SK-N-SH treated with all-trans-retinoic acid at 6 μM for 48 hours (cell line): ENCODE data around the gene APPL1.

Experiments used
- ATAC-seq: fragments of 200-7000 bp; cut with Tn5 transposase; 3 replicates; pipeline ENCODE4 v1.9.1; 2020; ENCODE audit warnings: mild to moderate bottlenecking, moderate library complexity
- BACH2 ChIP-seq: fragments of 250-450 bp; sonication (Bioruptor Pico); IDR thresholded peaks from 2 replicates; pipeline ENCODE4 v1.9.0; 2021; ENCODE audit warnings: mild to moderate bottlenecking, borderline replicate concordance
- CREB5 ChIP-seq: fragments of 250-450 bp; sonication (Bioruptor Pico); IDR thresholded peaks from 2 replicates; pipeline ENCODE4 v1.5.1; 2020; ENCODE audit warnings: low read depth, mild to moderate bottlenecking, moderate library complexity
- CSDC2 ChIP-seq: fragments of 250-450 bp; sonication (Bioruptor Pico); IDR thresholded peaks from 2 replicates; pipeline ENCODE4 v1.5.0; 2020; ENCODE audit warnings: mild to moderate bottlenecking, moderate library complexity
- CSRNP3 ChIP-seq: fragments of 250-450 bp; sonication (Bioruptor Pico); IDR thresholded peaks from 2 replicates; pipeline ENCODE4 v1.5.1; 2021; ENCODE audit warnings: mild to moderate bottlenecking, moderate library complexity
- ESRRG ChIP-seq: fragments of 250-450 bp; sonication (Bioruptor Pico); IDR thresholded peaks from 2 replicates; pipeline ENCODE4 v1.6.1; 2021; ENCODE audit warnings: mild to moderate bottlenecking
- ISL1 ChIP-seq: fragments of 250-450 bp; sonication (Bioruptor Pico); IDR thresholded peaks from 2 replicates; pipeline ENCODE4 v2.1.2; 2022; ENCODE audit warnings: mild to moderate bottlenecking, moderate library complexity
- PATZ1 ChIP-seq: fragments of 250-450 bp; sonication (Bioruptor Pico); IDR thresholded peaks from 2 replicates; pipeline ENCODE4 v1.8.0; 2020; ENCODE audit warnings: mild to moderate bottlenecking, moderate library complexity, borderline replicate concordance
- PPARA ChIP-seq: fragments of 250-450 bp; sonication (Bioruptor Pico); IDR thresholded peaks from 2 replicates; pipeline ENCODE4 v1.5.0; 2020; ENCODE audit warnings: mild to moderate bottlenecking, borderline replicate concordance
- RARB ChIP-seq: fragments of 250-450 bp; sonication (Bioruptor Pico); IDR thresholded peaks from 2 replicates; pipeline ENCODE4 v1.8.0; 2021; ENCODE audit warnings: mild to moderate bottlenecking, moderate library complexity
- SNAI2 ChIP-seq: fragments of 250-450 bp; sonication (Bioruptor Pico); IDR thresholded peaks from 2 replicates; pipeline ENCODE4 v1.5.0; 2020; ENCODE audit warnings: mild to moderate bottlenecking, moderate library complexity
- TOX ChIP-seq: fragments of 250-450 bp; sonication (Bioruptor Pico); IDR thresholded peaks from 2 replicates; pipeline ENCODE4 v1.8.0; 2021; ENCODE audit warnings: mild to moderate bottlenecking, moderate library complexity, borderline replicate concordance
- TSHZ2 ChIP-seq: fragments of 250-450 bp; sonication (Bioruptor Pico); IDR thresholded peaks from 2 replicates; pipeline ENCODE4 v1.5.0; 2020; ENCODE audit warnings: mild to moderate bottlenecking, moderate library complexity
- ZFP30 ChIP-seq: fragments of 450-650 bp; formaldehyde crosslinking; IDR thresholded peaks from 2 replicates; pipeline ENCODE4 v1.5.0; 2022; ENCODE audit warnings: mild to moderate bottlenecking, moderate library complexity
- ZNF565 ChIP-seq: fragments of 450-650 bp; formaldehyde crosslinking; conservative IDR thresholded peaks from 2 replicates; pipeline ENCODE4 v1.5.0; 2020; ENCODE audit warnings: low read depth, mild to moderate bottlenecking, moderate library complexity

Gene APPL1

GRCh38 chr3:57244946-57245345 lies 17.4 kb downstream of the APPL1 start (continued):
- TF ChIP-seq TOX (no peak), ZNF565 (CRISPR knock-in tag) (no peak), RARB (CRISPR knock-in tag) (no peak), BACH2 (no peak), CSDC2 (CRISPR knock-in tag) (no peak), TSHZ2 (CRISPR knock-in tag) (no peak)

- no peak for ATAC-seq
- TF ChIP-seq CSRNP3 (CRISPR knock-in tag), result no peak
- TF ChIP-seq ZFP30 (CRISPR knock-in tag), result no peak
- no peak for TF ChIP-seq TSHZ2 (CRISPR knock-in tag)
- TF ChIP-seq RARB (CRISPR knock-in tag), result no peak
- TF ChIP-seq ISL1 (CRISPR knock-in tag), result no peak
Measured at GRCh38 chr3:57252404-57252803, 24.9 kb downstream of the APPL1 start.

- ATAC-seq, result no peak
Measured at GRCh38 chr3:57256844-57257243, 29.3 kb downstream of the APPL1 start.

More at GRCh38 chr3:57256844-57257243, 29.3 kb downstream of the APPL1 start:
- TF ChIP-seq ISL1 (CRISPR knock-in tag) (no peak), CREB5 (CRISPR knock-in tag) (no peak), PPARA (CRISPR knock-in tag) (no peak), TOX (no peak), PATZ1 (CRISPR knock-in tag) (no peak), SNAI2 (CRISPR knock-in tag) (no peak), CSDC2 (CRISPR knock-in tag) (no peak), ESRRG (CRISPR knock-in tag) (no peak), ZFP30 (CRISPR knock-in tag) (no peak), CSRNP3 (CRISPR knock-in tag) (no peak), TSHZ2 (CRISPR knock-in tag) (no peak)
